Common myeloid progenitor, CD34-positive (primary cell): ENCODE results near the gene TENM4.

Source experiments
- CTCF ChIA-PET: fragments of 350-600 bp; sonication (Branson Sonifier 250); formaldehyde crosslinking; loops from one replicate; lab custom pipeline; 2021; ENCODE audit warnings: antibody characterized with exemption; lab: Charles Lee
- POLR2A ChIA-PET: fragments of 350-600 bp; sonication (Branson Sonifier 250); formaldehyde crosslinking; loops from one replicate; lab custom pipeline; 2021; ENCODE audit warnings: antibody characterized with exemption; lab: Charles Lee
- DNase-seq, 3 donors: peaks; one replicate each; pipeline versions ENCODE4 v3.0.0 to v3.0.0-alpha.2; 2013
- H3K27ac ChIP-seq, 2 experiments: 1 replicate in 1 of 2; 2 replicates in 1 of 2; pipeline ENCODE4 v1.7.0; 2013; ENCODE audit warnings: inconsistent platforms in 2 of 2, low read length in 2 of 2, mild to moderate bottlenecking in 2 of 2, low read depth in 1 of 2, moderate library complexity in 1 of 2; ENCODE audit not compliant: severe bottlenecking in 2 of 2, insufficient read depth in 1 of 2, poor library complexity in 1 of 2
- H3K27me3 ChIP-seq, 5 experiments: replicated peaks in 2 of 5; 1 replicate in 3 of 5; 2 replicates in 2 of 5; pipeline versions ENCODE4 v1.6.1 to v1.7.0; 2013; ENCODE audit warnings: low read length in 4 of 5, mild to moderate bottlenecking in 2 of 5, moderate library complexity in 2 of 5, inconsistent platforms in 1 of 5; ENCODE audit not compliant: insufficient read depth in 5 of 5, control insufficient read depth in 4 of 5
- H3K36me3 ChIP-seq, 4 experiments: 1 replicate in 2 of 4; 2 replicates in 2 of 4; pipeline versions ENCODE4 v1.6.1 to v1.7.0; 2013; ENCODE audit warnings: low read length in 3 of 4, control low read depth in 1 of 4, mild to moderate bottlenecking in 1 of 4; ENCODE audit not compliant: control insufficient read depth in 4 of 4, insufficient read depth in 4 of 4
- H3K4me1 ChIP-seq, 4 experiments: 1 replicate in 3 of 4; 2 replicates in 1 of 4; pipeline versions ENCODE4 v1.6.1 to v1.7.1; 2013; ENCODE audit warnings: low read length in 3 of 4, mild to moderate bottlenecking in 3 of 4, control low read depth in 1 of 4, inconsistent platforms in 1 of 4, moderate library complexity in 1 of 4; ENCODE audit not compliant: control insufficient read depth in 4 of 4, insufficient read depth in 4 of 4; ENCODE audit errors: control extremely low read depth in 1 of 4
- H3K4me3 ChIP-seq, 7 experiments: 1 replicate in 4 of 7; 2 replicates in 3 of 7; pipeline versions ENCODE4 v1.5.1 to v1.7.0; 2013; ENCODE audit warnings: mild to moderate bottlenecking in 7 of 7, low read length in 6 of 7, moderate library complexity in 6 of 7, inconsistent platforms in 2 of 7, low read depth in 2 of 7, control low read depth in 1 of 7; ENCODE audit not compliant: insufficient read depth in 4 of 7, control insufficient read depth in 1 of 7; ENCODE audit errors: extremely low read depth in 1 of 7
- H3K9me3 ChIP-seq, 5 experiments: 1 replicate in 4 of 5; 2 replicates in 1 of 5; pipeline versions ENCODE4 v1.6.1 to v1.7.1; 2013; ENCODE audit warnings: low read length in 4 of 5, mild to moderate bottlenecking in 2 of 5, inconsistent platforms in 1 of 5, low read depth in 1 of 5, moderate library complexity in 1 of 5; ENCODE audit not compliant: control insufficient read depth in 4 of 5, insufficient read depth in 2 of 5; ENCODE audit errors: control extremely low read depth in 1 of 5
- WGBS: methylation state at CpG from one replicate; pipeline ENCODE4 v1.1.5; 2013; ENCODE audit not compliant: insufficient coverage; 5-methylcytosine and 5-hydroxymethylcytosine counted together

The TENM4 gene

GRCh38 chr11:78920329-78920728 is 520.5 kb downstream of the TENM4 start:
- no peaks in the 10 kb centered on the region for H3K36me3 ChIP-seq
- POLR2A ChIA-PET, result no interaction called here
- peaks cover 0 to 33% (median 5%) of the 10 kb centered on the region in 5 experiments for H3K27me3 ChIP-seq
- no peak for DNase-seq
- H3K4me1 ChIP-seq, result no peaks in the 10 kb centered on the region
- WGBS, result 76% methylated on average over 6 of the region's 9 CpGs
- H3K9me3 ChIP-seq, result no peaks in the 10 kb centered on the region
- CTCF ChIA-PET, result no interaction called here
- no peak overlapping the region for H3K4me3 ChIP-seq
- H3K27ac ChIP-seq, result no peak overlapping the region

- Histone ChIP-seq H3K4me3 (no peak overlapping the region), H3K36me3 (no peaks in the 10 kb centered on the region), H3K4me1 (no peaks in the 10 kb centered on the region), H3K27me3 (peaks cover 0 to 43% (median 3%) of the 10 kb centered on the region in 5 experiments), H3K27ac (no peak overlapping the region), H3K9me3 (no peaks in the 10 kb centered on the region)
- no peak for DNase-seq
- CTCF ChIA-PET, result no interaction called here
- POLR2A ChIA-PET, result no interaction called here
- no CpG with 5 or more reads among the region's 1 CpG for WGBS
These were observed 524.1 kb downstream of the TENM4 start for GRCh38 chr11:78916759-78917158.

- POLR2A ChIA-PET, result no interaction called here
- no peaks in the 10 kb centered on the region for H3K4me1 ChIP-seq
- WGBS, result 71% methylated on average over 1 of the region's 1 CpG
- H3K27ac ChIP-seq, result no peak overlapping the region
- peaks cover 0 to 32% (median 3%) of the 10 kb centered on the region in 5 experiments for H3K27me3 ChIP-seq
- H3K36me3 ChIP-seq, result no peaks in the 10 kb centered on the region
- no peak overlapping the region for H3K4me3 ChIP-seq
- no peaks in the 10 kb centered on the region for H3K9me3 ChIP-seq
- no peak for DNase-seq
- CTCF ChIA-PET, result no interaction called here
These were observed 526.3 kb downstream of the TENM4 start for GRCh38 chr11:78914503-78914902.

- H3K4me1 ChIP-seq, result no peaks in the 10 kb centered on the region
- peaks cover 0 to 29% (median 3%) of the 10 kb centered on the region in 5 experiments for H3K27me3 ChIP-seq
- 100% methylated on average over 2 of the region's 4 CpGs for WGBS
- H3K27ac ChIP-seq, result no peak overlapping the region
- no peak overlapping the region for H3K4me3 ChIP-seq
- ChIA-PET CTCF (no interaction called here), POLR2A (no interaction called here)
- no peaks in the 10 kb centered on the region for H3K36me3 ChIP-seq
- DNase-seq, result no peak
- no peaks in the 10 kb centered on the region for H3K9me3 ChIP-seq
These were observed 528.1 kb downstream of the TENM4 start for GRCh38 chr11:78912778-78913177.

GRCh38 chr11:78910322-78910721 is 530.5 kb downstream of the TENM4 start:
- DNase-seq, result no peak
- H3K4me3 ChIP-seq, result no peak overlapping the region
- ChIA-PET POLR2A (no interaction called here), CTCF (no interaction called here)
- H3K9me3 ChIP-seq, result no peaks in the 10 kb centered on the region
- no peak overlapping the region for H3K27ac ChIP-seq
- 93% methylated on average over 4 of the region's 4 CpGs for WGBS
- no peaks in the 10 kb centered on the region for H3K36me3 ChIP-seq
- no peaks in the 10 kb centered on the region for H3K4me1 ChIP-seq
- peaks cover 0 to 28% (median 3%) of the 10 kb centered on the region in 5 experiments for H3K27me3 ChIP-seq

- Histone ChIP-seq H3K27ac (no peak overlapping the region), H3K36me3 (no peaks in the 10 kb centered on the region), H3K4me1 (no peaks in the 10 kb centered on the region), H3K27me3 (peaks cover 0 to 30% (median 3%) of the 10 kb centered on the region in 5 experiments), H3K4me3 (no peak overlapping the region), H3K9me3 (no peaks in the 10 kb centered on the region)
- DNase-seq, result no peak
- ChIA-PET POLR2A (no interaction called here), CTCF (no interaction called here)
- 96% methylated on average over 4 of the region's 4 CpGs for WGBS
These were observed 531.4 kb downstream of the TENM4 start for GRCh38 chr11:78909386-78909785.

GRCh38 chr11:78907636-78908035 is 533.2 kb downstream of the TENM4 start:
- ChIA-PET CTCF (no interaction called here), POLR2A (no interaction called here)
- DNase-seq, result no peak
- 95% methylated on average over 4 of the region's 4 CpGs for WGBS
- no peak overlapping the region for H3K27ac ChIP-seq
- no peak overlapping the region for H3K4me3 ChIP-seq
- H3K4me1 ChIP-seq, result no peaks in the 10 kb centered on the region
- H3K36me3 ChIP-seq, result no peaks in the 10 kb centered on the region
- no peaks in the 10 kb centered on the region for H3K9me3 ChIP-seq
- peaks cover 0 to 29% (median 5%) of the 10 kb centered on the region in 5 experiments for H3K27me3 ChIP-seq
